A673 (cell line): ENCODE data around the gene RPS18.

ENCODE experiments used
- EZH2 ChIP-seq: fragments of 200-600 bp; sonication (generic); IDR thresholded peaks from 2 replicates; pipeline ENCODE4 v1.6.1; 2017; ENCODE audit warnings: borderline replicate concordance, low read depth, mild to moderate bottlenecking, mixed read lengths, antibody characterized with exemption, low read length; ENCODE audit not compliant: poor library complexity, severe bottlenecking
- TF ChIP-seq, protein P1 (sequence below): fragments of 300-800, 200-600 bp; sonication (generic); conservative IDR thresholded peaks from 2 replicates; pipeline ENCODE4 v1.5.1; 2017; ENCODE audit warnings: low read depth, mild to moderate bottlenecking, antibody characterized with exemption, low read length, moderate library complexity, mixed read lengths

DNA sequence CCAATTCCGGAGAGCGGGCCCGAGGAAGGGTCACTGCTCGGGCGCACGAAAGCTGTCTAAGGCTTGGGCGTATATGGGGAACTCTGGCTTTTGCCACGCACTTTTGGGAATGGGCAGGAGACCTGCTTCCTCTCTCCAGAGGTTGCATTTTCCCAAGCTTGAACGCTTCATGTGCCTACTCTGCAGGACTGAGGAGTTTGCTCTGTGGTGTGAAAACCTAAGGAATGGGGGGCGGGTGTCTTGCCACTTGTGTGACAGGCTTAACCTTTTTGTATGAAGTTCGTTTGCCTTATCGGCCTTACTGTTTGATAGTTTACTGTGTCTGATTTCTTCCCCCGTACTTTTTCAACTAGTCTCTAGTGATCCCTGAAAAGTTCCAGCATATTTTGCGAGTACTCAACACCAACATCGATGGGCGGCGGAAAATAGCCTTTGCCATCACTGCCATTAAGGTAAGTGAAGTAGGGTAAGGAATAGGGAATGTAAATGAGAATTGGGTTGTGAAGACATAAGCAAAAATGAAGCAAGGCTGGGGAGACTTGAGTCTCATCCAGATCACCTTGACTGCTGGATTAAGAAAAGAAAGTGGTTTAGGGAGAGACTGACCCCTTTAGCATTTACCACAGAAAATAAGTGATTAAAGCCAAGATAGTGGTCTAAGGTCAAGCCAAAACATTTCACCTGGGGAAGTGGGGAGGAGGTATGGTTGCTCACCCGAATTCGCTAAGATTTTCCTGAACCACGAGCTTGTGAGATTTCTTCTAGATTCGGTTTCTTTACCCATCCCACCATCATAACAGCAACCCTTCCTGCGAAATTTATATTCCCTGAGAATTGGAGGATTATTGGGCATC, 627 bp downstream of the RPS18 start:
- TF ChIP-seq, protein P1, sequence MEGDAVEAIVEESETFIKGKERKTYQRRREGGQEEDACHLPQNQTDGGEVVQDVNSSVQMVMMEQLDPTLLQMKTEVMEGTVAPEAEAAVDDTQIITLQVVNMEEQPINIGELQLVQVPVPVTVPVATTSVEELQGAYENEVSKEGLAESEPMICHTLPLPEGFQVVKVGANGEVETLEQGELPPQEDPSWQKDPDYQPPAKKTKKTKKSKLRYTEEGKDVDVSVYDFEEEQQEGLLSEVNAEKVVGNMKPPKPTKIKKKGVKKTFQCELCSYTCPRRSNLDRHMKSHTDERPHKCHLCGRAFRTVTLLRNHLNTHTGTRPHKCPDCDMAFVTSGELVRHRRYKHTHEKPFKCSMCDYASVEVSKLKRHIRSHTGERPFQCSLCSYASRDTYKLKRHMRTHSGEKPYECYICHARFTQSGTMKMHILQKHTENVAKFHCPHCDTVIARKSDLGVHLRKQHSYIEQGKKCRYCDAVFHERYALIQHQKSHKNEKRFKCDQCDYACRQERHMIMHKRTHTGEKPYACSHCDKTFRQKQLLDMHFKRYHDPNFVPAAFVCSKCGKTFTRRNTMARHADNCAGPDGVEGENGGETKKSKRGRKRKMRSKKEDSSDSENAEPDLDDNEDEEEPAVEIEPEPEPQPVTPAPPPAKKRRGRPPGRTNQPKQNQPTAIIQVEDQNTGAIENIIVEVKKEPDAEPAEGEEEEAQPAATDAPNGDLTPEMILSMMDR, result no peak
- no peak for TF ChIP-seq EZH2
